HFF-Myc (cell line): Measurements from ENCODE around the gene QPCTL.

ENCODE experiments used
- DNase-seq: peaks from one replicate; pipeline ENCODE4 v3.0.0-alpha.2; 2011; ENCODE audit warnings: low read depth; ENCODE audit errors: extremely low read depth
- H3K4me3 ChIP-seq: replicated peaks from 2 replicates; pipeline ENCODE4 v1.5.1; 2011; ENCODE audit warnings: low read depth, mild to moderate bottlenecking, control low read depth, low read length
- TF ChIP-seq, protein P1 (sequence below): IDR thresholded peaks from 2 replicates; pipeline ENCODE4 v1.5.1; 2012; ENCODE audit warnings: mild to moderate bottlenecking, low read depth, low read length, control low read depth; ENCODE audit errors: missing control alignments

QPCTL gene

DNA sequence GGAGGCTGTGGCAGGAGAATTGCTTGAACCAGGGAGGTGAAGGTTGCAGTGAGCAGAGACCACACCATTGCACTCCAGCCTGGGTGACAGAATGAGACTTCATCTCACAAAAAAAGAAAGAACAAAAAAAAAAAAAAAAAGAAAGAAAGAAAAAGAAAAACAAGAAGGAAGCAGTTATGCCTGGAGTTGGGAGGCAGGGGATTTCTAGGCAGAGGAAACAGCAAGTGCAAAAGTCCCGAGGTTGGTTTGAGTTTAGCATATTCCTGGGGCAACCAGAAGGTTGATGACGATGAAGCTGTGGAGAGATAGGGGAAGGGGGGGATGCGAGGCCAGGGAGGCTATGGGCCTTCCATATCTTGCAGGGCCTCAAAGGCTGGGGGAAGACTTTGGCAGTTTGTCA lies 41.7 kb upstream of the QPCTL start:
- no peak overlapping the region for H3K4me3 ChIP-seq
- TF ChIP-seq, protein P1, sequence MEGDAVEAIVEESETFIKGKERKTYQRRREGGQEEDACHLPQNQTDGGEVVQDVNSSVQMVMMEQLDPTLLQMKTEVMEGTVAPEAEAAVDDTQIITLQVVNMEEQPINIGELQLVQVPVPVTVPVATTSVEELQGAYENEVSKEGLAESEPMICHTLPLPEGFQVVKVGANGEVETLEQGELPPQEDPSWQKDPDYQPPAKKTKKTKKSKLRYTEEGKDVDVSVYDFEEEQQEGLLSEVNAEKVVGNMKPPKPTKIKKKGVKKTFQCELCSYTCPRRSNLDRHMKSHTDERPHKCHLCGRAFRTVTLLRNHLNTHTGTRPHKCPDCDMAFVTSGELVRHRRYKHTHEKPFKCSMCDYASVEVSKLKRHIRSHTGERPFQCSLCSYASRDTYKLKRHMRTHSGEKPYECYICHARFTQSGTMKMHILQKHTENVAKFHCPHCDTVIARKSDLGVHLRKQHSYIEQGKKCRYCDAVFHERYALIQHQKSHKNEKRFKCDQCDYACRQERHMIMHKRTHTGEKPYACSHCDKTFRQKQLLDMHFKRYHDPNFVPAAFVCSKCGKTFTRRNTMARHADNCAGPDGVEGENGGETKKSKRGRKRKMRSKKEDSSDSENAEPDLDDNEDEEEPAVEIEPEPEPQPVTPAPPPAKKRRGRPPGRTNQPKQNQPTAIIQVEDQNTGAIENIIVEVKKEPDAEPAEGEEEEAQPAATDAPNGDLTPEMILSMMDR: no peak
- DNase-seq: no peak

DNA sequence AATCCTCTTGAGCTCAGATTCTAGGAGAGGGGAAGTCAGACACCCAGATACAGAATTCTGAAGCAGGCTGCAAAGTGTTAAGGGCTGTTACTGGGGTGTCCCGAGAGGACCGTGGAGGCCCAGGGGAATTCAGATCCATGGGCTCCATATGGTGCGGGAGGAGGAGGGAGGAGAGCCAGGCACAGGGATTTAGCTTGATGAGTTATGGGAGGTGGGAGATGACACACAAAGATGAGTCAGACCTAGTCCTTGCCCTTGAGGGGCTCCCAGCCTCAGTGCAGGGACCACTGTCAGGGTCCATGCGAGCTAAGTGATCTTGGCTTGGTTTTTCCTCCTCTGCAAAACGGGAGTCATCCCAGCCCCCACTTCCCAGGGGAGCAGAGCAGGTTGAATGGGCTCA lies 38.8 kb upstream of the QPCTL start:
- TF ChIP-seq, protein P1: no peak
- no peak for DNase-seq

DNA sequence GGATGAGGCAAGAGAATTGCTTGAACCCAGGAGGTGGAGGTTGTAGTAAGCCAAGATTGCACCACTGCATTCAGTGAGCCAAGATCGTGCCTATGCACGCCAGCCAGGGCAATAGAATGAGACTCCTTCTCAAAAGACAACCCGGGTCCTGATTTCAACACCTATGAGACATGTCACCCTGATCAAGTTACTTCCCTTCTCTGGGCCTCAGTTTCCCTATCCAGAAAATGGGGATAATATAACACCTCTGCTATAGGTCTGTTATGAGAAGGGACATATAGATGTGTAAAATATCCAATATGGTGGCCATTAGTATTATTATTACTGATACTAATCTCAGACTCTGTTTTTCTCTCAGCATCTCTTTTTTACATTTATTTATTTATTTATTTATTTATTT lies 37.4 kb upstream of the QPCTL start:
- DNase-seq: no peak
- H3K4me3 ChIP-seq: no peak overlapping the region
- TF ChIP-seq, protein P1: no peak

More for the DNA sequence above, 38.8 kb upstream of the QPCTL start:
- no peak overlapping the region for H3K4me3 ChIP-seq

- no peak overlapping the region for H3K4me3 ChIP-seq
- no peak for DNase-seq
- TF ChIP-seq, protein P1: no peak
Observed at GRCh38 chr19:45657520-45658167, 34.8 kb upstream of the QPCTL start.

GRCh38 chr19:45659096-45659729 lies 33.3 kb upstream of the QPCTL start:
- TF ChIP-seq, protein P1: no peak

DNA sequence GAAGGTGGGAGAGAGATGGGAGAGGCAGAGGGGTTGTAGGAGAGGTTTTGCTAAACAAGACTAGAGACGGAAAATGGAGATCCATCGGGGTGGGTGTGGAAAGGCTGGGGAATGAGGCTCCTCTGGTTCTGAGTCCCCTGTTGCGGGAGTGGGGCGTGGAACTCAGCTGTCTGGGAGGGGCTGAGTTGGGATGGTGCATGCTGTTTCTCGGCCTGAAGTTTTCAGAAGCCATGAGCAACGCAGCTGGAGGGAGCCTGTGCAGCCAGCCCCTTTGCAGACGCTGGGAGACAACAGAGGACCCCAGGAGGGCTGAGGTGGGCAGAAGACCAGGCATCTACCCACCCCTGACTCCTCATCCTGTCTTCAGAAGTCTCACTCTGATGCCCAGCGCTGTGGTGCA lies 31.8 kb upstream of the QPCTL start:
- DNase-seq: no peak
- TF ChIP-seq, protein P1: no peak
- no peak overlapping the region for H3K4me3 ChIP-seq

More at GRCh38 chr19:45659096-45659729, 33.3 kb upstream of the QPCTL start:
- no peak overlapping the region for H3K4me3 ChIP-seq
- DNase-seq: no peak
